Activated CD8-positive, alpha-beta T cell treated with anti-CD3 and anti-CD28 coated beads for 36 hours (primary cell): ENCODE data around the gene KCNN4. TPM values are rescaled to one million over a fixed set of nuclear protein-coding genes. Genes with fewer than 3 reads are reported as not detected.

Experiments used
- ATAC-seq: fragments of 200-7000 bp; cut with Tn5 transposase; one replicate; pipeline ENCODE4 v1.10.0; 2021; ENCODE audit warnings: mild to moderate bottlenecking, moderate library complexity
- CTCF ChIA-PET: fragments of 350-600 bp; sonication (Branson Sonifier 250); formaldehyde crosslinking; loops from one replicate; lab custom pipeline; 2021; ENCODE audit warnings: antibody characterized with exemption; lab: Charles Lee
- POLR2A ChIA-PET: fragments of 350-600 bp; sonication (Branson Sonifier 250); formaldehyde crosslinking; loops from one replicate; lab custom pipeline; 2021; ENCODE audit warnings: antibody characterized with exemption; lab: Charles Lee
- DNase-seq: peaks from one replicate; pipeline ENCODE4 v3.0.0-alpha.2; 2020
- H3K27ac Mint-ChIP-seq: one replicate; pipeline ENCODE4 v1.8.0; 2021; ENCODE audit warnings: mild to moderate bottlenecking, mixed read lengths
- H3K27me3 Mint-ChIP-seq: one replicate; pipeline ENCODE4 v1.8.0; 2021; ENCODE audit warnings: mixed read lengths
- H3K36me3 Mint-ChIP-seq: one replicate; pipeline ENCODE4 v1.8.0; 2021; ENCODE audit warnings: low read depth, mixed read lengths
- H3K4me1 Mint-ChIP-seq: one replicate; pipeline ENCODE4 v1.8.0; 2021; ENCODE audit warnings: low read depth, mixed read lengths
- H3K4me3 Mint-ChIP-seq: one replicate; pipeline ENCODE4 v1.8.0; 2021; ENCODE audit warnings: mild to moderate bottlenecking, moderate library complexity, mixed read lengths
- H3K9me3 Mint-ChIP-seq: one replicate; pipeline ENCODE4 v1.8.0; 2021; ENCODE audit warnings: mixed read lengths
- CTCF ChIP-seq: fragments of 200-600 bp; IDR thresholded peaks from one replicate; pipeline ENCODE4 v1.8.0; 2022; ENCODE audit warnings: antibody characterized with exemption, mild to moderate bottlenecking
- intact Hi-C: fragments of 100-400 bp; cut with micrococcal nuclease; formaldehyde crosslinking; loops from one replicate; pipeline ENCODE4 v1.10.0; 2022
- total RNA-seq, 2 experiments: library from RNA; stranded (reverse); gene quantifications; one replicate each; pipeline ENCODE4 v1.2.3, GENCODE V29; 2021

The KCNN4 gene
- total RNA-seq, 2 experiments from 2014 or later: 49.5 to 49.6 TPM

- no peak for DNase-seq
- Mint-ChIP-seq H3K4me3 (no peak overlapping the region), H3K4me1 (peaks cover 4% of the 10 kb centered on the region), H3K9me3 (no peaks in the 10 kb centered on the region), H3K27me3 (no peaks in the 10 kb centered on the region), H3K36me3 (peaks cover 11% of the 10 kb centered on the region), H3K27ac (no peak overlapping the region)
- ChIA-PET CTCF (no interaction called here), POLR2A (interaction anchor here (1.1 to 1.3 kb wide), 2 partner anchors 27 to 48 kb away, joined by 3 to 4 read pairs; no protein-coding TSS in a partner anchor)
- no peak for ATAC-seq
- TF ChIP-seq CTCF: no peak
- intact Hi-C loops: no loop called here
Measured at GRCh38 chr19:43726736-43727592, 53.8 kb downstream of the KCNN4 start.

GRCh38 chr19:43725468-43725867 lies 55.3 kb downstream of the KCNN4 start:
- ChIA-PET POLR2A (interaction anchor here (1.3 kb wide), 1 partner anchor 29 kb away, joined by 3 read pairs; no protein-coding TSS in a partner anchor), CTCF (interaction anchor here (1.8 kb wide), 1 partner anchor 57 kb away, joined by 3 read pairs; no protein-coding TSS in a partner anchor)
- peaks cover 8% of the 10 kb centered on the region for H3K36me3 Mint-ChIP-seq
- TF ChIP-seq CTCF: no peak
- intact Hi-C loops: no loop called here
- H3K9me3 Mint-ChIP-seq: no peaks in the 10 kb centered on the region
- H3K27me3 Mint-ChIP-seq: no peaks in the 10 kb centered on the region
- DNase-seq (no peak), ATAC-seq (no peak)
- H3K4me1 Mint-ChIP-seq: peaks cover 4% of the 10 kb centered on the region
- H3K4me3 Mint-ChIP-seq: no peak overlapping the region
- no peak overlapping the region for H3K27ac Mint-ChIP-seq

- intact Hi-C loops: no loop called here
- no peak for ATAC-seq
- ChIA-PET CTCF (interaction anchor here (1.2 to 1.8 kb wide), 2 partner anchors 21 to 56 kb away, joined by 3 read pairs; no protein-coding TSS in a partner anchor), POLR2A (no interaction called here)
- no peak overlapping the region for H3K27ac Mint-ChIP-seq
- H3K4me3 Mint-ChIP-seq: no peak overlapping the region
- H3K36me3 Mint-ChIP-seq: peaks cover 6% of the 10 kb centered on the region
- H3K9me3 Mint-ChIP-seq: no peaks in the 10 kb centered on the region
- DNase-seq: no peak
- H3K27me3 Mint-ChIP-seq: no peaks in the 10 kb centered on the region
- TF ChIP-seq CTCF: no peak
- peaks cover 4% of the 10 kb centered on the region for H3K4me1 Mint-ChIP-seq
Measured at GRCh38 chr19:43724896-43725295, 55.9 kb downstream of the KCNN4 start.

- POLR2A ChIA-PET: no interaction called here
- no peak for ATAC-seq
- H3K4me3 Mint-ChIP-seq: no peak overlapping the region
- H3K9me3 Mint-ChIP-seq: no peaks in the 10 kb centered on the region
- no peak for TF ChIP-seq CTCF
- CTCF ChIA-PET: interaction anchor here (1.0 kb wide), 1 partner anchor 15 kb away, joined by 3 read pairs; no protein-coding TSS in a partner anchor
- no peak for DNase-seq
- no peak overlapping the region for H3K27ac Mint-ChIP-seq
- H3K27me3 Mint-ChIP-seq: no peaks in the 10 kb centered on the region
- peaks cover 4% of the 10 kb centered on the region for H3K4me1 Mint-ChIP-seq
- intact Hi-C loops: no loop called here
- peaks cover 3% of the 10 kb centered on the region for H3K36me3 Mint-ChIP-seq
Measured at GRCh38 chr19:43723588-43723987, 57.2 kb downstream of the KCNN4 start.
